Skeletal muscle tissue (tissue), 4 donors: ENCODE results near the gene AMFR. TPM values are rescaled to one million over a fixed set of nuclear protein-coding genes. Genes with fewer than 3 reads are reported as not detected.

Experiments used
- H3K27ac ChIP-seq: one replicate; pipeline ENCODE4 v1.7.0; 2013; ENCODE audit warnings: mild to moderate bottlenecking, low read depth, low read length, inconsistent platforms
- H3K27me3 ChIP-seq, 3 donors: one replicate each; pipeline ENCODE4 v1.7.0; 2013; ENCODE audit warnings: low read length in 3 of 3; ENCODE audit not compliant: control insufficient read depth in 3 of 3, insufficient read depth in 3 of 3
- H3K36me3 ChIP-seq, 3 donors: one replicate each; pipeline ENCODE4 v1.7.0; 2013; ENCODE audit warnings: low read length in 3 of 3; ENCODE audit not compliant: control insufficient read depth in 3 of 3, insufficient read depth in 3 of 3
- H3K4me1 ChIP-seq, 3 donors: one replicate each; pipeline ENCODE4 v1.7.0; 2013; ENCODE audit warnings: low read length in 3 of 3, mild to moderate bottlenecking in 3 of 3; ENCODE audit not compliant: control insufficient read depth in 3 of 3, insufficient read depth in 3 of 3
- H3K4me3 ChIP-seq, 3 donors: one replicate each; pipeline ENCODE4 v1.7.0; 2013; ENCODE audit warnings: low read length in 3 of 3
- H3K9ac ChIP-seq, 3 donors: one replicate each; pipeline ENCODE4 v1.7.0; 2013; ENCODE audit warnings: low read length in 3 of 3, mild to moderate bottlenecking in 3 of 3, moderate library complexity in 2 of 3, low read depth in 1 of 3
- H3K9me3 ChIP-seq, 3 donors: one replicate each; pipeline ENCODE4 v1.7.0; 2013; ENCODE audit warnings: low read length in 3 of 3; ENCODE audit not compliant: control insufficient read depth in 3 of 3
- total RNA-seq: library from RNA; depleted of rRNA; stranded (reverse); fragments of >200 nt; gene quantifications from one replicate; pipeline ENCODE4 v1.2.3, GENCODE V29; 2014
- donor health status: Osteomylitis.

Gene AMFR
- total RNA-seq, 1 donor from 2014 or later = 130 TPM

- no peaks in the 10 kb centered on the region for H3K27me3 ChIP-seq
- H3K27ac ChIP-seq = peak overlapping the region; percentile 85
- peak overlapping the region; percentile 75 to 97 (median 96) for H3K9ac ChIP-seq
- no peaks in the 10 kb centered on the region for H3K9me3 ChIP-seq
- H3K36me3 ChIP-seq = peaks cover 21 to 30% (median 29%) of the 10 kb centered on the region in 3 donors
- H3K4me3 ChIP-seq = peak overlapping the region; percentile 91 to 93 (median 92)
- peaks cover 22 to 28% (median 24%) of the 10 kb centered on the region in 3 donors for H3K4me1 ChIP-seq
Observed at GRCh38 chr16:56451753-56452689, 26.7 kb upstream of the AMFR start.

DNA sequence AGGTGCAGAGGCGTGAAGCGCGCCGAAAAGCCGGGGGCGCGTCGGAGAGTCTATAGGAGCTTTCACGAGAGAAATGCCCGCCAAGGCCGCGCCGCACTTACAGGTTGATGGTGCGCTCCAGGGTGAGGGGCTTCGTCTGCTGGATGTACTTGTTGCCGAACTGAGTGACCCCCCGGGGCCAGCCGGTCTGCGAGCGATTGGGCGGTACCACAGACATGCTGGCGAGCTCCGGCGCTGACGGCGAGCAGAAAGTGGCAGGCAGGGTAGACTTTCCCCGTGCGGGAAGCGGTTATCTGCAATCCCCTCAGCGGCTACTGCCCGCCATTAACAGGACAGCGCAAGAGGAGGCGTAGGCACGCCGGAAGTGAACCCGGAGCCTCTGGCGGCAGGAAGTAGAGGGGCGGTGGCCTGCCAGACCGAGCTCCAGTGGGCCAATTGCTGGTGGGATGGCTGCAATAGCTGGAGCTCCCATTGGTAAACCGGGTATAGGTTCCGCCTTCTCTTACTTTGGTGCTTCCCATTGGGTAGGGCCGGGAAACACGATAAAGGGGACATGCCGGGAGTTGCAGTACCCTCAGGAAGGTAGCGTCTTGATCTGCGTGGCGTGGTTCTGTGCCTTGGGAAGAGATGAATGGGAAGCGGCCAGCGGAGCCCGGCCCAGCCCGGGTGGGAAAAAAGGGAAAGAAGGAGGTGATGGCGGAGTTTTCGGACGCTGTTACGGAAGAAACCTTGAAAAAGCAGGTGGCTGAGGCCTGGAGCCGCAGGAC lies 25.8 kb upstream of the AMFR start, which contains the start of the genes NUDT21 and OGFOD1:
NUDT21 (minus strand) TSS at position 347 of the 767 bp plus-strand sequence; CDS start at position 217, 130 bp downstream.
OGFOD1 (plus strand) TSS at position 569 of the 767 bp plus-strand sequence; CDS start at position 628, 59 bp downstream.
- Histone ChIP-seq H3K27ac (peak within 1 kb of the TSS; percentile 85), H3K4me1 (peaks cover 22 to 28% (median 24%) of the 10 kb centered on the region in 3 donors), H3K9me3 (no peaks in the 10 kb centered on the region), H3K9ac (peak within 1 kb of the TSS; percentile 90 to 97 (median 96)), H3K27me3 (no peaks in the 10 kb centered on the region), H3K4me3 (peak within 1 kb of the TSS; percentile 91 to 93 (median 92)), H3K36me3 (peaks cover 15 to 29% (median 28%) of the 10 kb centered on the region in 3 donors)

DNA sequence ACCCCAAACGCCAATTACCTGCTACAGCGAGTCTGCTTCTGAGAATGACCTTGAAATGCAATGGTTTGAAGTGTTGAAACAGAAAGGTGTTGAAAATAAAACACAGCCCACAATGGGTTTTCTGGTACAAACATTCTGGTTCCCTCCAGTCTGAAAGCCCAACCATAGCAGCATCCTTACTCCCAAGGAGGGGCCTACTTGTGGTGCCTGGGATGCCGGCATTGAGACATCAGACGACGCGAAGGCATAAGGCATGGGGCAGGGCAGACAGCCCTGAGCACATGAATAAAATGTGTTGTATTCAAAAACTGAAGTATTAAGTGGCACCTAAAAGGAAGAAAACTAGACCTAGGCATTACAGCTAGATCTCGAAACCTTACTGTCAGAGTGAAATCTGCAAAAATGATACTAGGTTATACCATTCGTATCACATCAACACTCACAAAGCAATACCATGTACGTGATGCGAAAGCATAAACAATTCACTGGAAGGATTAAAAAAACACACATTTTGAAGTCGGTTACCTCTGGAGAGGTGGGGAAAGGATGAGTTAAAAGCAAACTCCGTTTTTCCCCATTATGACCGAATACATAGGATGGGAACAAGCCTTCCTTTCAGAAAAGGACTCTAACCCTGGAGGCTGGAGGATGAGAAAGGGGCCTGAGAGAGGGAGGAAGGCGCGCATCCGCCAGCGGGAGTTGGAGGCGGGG lies 25.1 kb upstream of the AMFR start:
- peak overlapping the region; percentile 91 to 93 (median 92) for H3K4me3 ChIP-seq
- H3K4me1 ChIP-seq = peaks cover 22 to 28% (median 24%) of the 10 kb centered on the region in 3 donors
- H3K9ac ChIP-seq = peak overlapping the region; percentile 90 to 97 (median 94)
- no peaks in the 10 kb centered on the region for H3K9me3 ChIP-seq
- H3K27me3 ChIP-seq = no peaks in the 10 kb centered on the region
- peaks cover 8 to 28% (median 27%) of the 10 kb centered on the region in 3 donors for H3K36me3 ChIP-seq
- H3K27ac ChIP-seq = peak overlapping the region; percentile 85

DNA sequence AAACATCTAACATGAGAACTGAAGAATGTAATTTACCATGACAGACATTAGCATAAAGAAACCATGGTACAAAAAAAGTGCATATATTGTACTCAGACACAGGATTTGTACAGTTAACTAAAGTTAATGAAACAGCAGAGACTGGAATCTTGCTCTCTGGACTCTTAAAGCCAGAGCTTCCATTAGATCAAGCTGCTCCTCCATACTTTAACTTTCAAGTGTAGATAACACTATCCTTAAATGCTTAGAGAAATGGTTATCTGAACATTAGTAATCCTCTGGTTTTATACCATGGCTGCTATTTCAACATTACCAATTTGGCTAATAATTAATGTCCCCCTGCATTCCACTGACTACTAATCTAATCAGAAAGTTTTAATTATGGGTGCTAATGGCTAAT lies 22.7 kb upstream of the AMFR start:
- no peaks in the 10 kb centered on the region for H3K27me3 ChIP-seq
- no peaks in the 10 kb centered on the region for H3K9me3 ChIP-seq
- peaks cover 3 to 26% (median 18%) of the 10 kb centered on the region in 3 donors for H3K36me3 ChIP-seq
- no peak overlapping the region for H3K27ac ChIP-seq
- H3K9ac ChIP-seq = no peak overlapping the region
- peaks cover 24 to 28% (median 25%) of the 10 kb centered on the region in 3 donors for H3K4me1 ChIP-seq
- H3K4me3 ChIP-seq = no peak overlapping the region

DNA sequence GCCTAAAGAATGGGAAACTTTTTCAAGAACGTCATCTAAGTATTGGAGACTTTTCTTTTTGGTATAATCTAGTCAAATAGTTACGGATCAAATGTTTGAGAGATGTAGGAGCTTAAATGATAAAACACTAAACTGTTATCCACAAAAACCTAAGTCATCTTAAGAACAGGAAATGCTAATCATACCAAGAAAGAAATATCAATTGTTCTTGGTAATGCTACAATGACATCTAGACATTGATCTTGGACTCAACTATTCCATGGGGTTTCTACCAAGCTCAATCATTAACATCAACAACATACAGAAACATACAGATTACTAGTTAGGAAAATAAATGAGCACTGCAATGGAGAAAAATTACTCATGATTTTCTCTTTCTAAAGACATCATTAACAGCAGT lies 21.9 kb upstream of the AMFR start:
- no peak overlapping the region for H3K9ac ChIP-seq
- peaks cover 3 to 26% (median 18%) of the 10 kb centered on the region in 3 donors for H3K36me3 ChIP-seq
- no peak overlapping the region for H3K4me3 ChIP-seq

DNA sequence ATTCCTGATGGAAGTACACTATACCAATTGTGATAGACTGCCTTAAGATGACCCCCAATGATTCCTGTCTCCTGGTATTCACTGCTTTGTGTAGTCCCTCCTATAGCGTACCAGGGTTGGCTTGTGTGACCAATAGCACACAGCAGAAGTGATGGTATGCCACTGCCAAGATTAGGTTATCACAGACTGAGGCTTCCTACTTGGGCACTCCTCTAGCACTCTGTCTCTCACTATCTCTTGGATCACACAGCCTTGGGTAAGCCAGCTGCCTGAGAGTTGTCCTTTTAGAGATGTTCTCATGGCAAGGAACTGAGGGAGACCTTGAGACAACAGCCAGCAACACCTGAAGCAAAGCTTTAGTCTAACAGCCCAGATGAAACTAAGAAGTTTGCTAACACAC lies 12.7 kb upstream of the AMFR start:
- Histone ChIP-seq H3K27ac (no peak overlapping the region), H3K27me3 (no peaks in the 10 kb centered on the region), H3K36me3 (peaks cover 8 to 43% (median 21%) of the 10 kb centered on the region in 3 donors), H3K4me3 (no peak overlapping the region), H3K9me3 (no peaks in the 10 kb centered on the region), H3K9ac (no peak overlapping the region), H3K4me1 (no peaks in the 10 kb centered on the region)

More for the DNA sequence above, 21.9 kb upstream of the AMFR start:
- Histone ChIP-seq H3K27me3 (no peaks in the 10 kb centered on the region), H3K9me3 (no peaks in the 10 kb centered on the region), H3K4me1 (peaks cover 16 to 22% (median 18%) of the 10 kb centered on the region in 3 donors), H3K27ac (no peak overlapping the region)

GRCh38 chr16:56436258-56436657 lies 10.9 kb upstream of the AMFR start:
- Histone ChIP-seq H3K9ac (no peak overlapping the region), H3K9me3 (no peaks in the 10 kb centered on the region), H3K36me3 (peaks cover 8 to 42% (median 33%) of the 10 kb centered on the region in 3 donors), H3K27ac (no peak overlapping the region), H3K4me3 (no peak overlapping the region), H3K4me1 (no peaks in the 10 kb centered on the region), H3K27me3 (no peaks in the 10 kb centered on the region)

GRCh38 chr16:56428091-56428490 lies 2.7 kb upstream of the AMFR start:
- H3K4me1 ChIP-seq = peaks cover 5 to 14% (median 11%) of the 10 kb centered on the region in 3 donors
- H3K36me3 ChIP-seq = peaks cover 0 to 16% (median 12%) of the 10 kb centered on the region in 3 donors
- no peaks in the 10 kb centered on the region for H3K9me3 ChIP-seq
- no peak overlapping the region for H3K27ac ChIP-seq
- no peak overlapping the region for H3K4me3 ChIP-seq
- H3K9ac ChIP-seq = no peak overlapping the region
- no peaks in the 10 kb centered on the region for H3K27me3 ChIP-seq

GRCh38 chr16:56426585-56426984 lies 1.2 kb upstream of the AMFR start:
- H3K27ac ChIP-seq = peak overlapping the region; percentile 84

More at GRCh38 chr16:56426585-56426984, 1.2 kb upstream of the AMFR start:
- Histone ChIP-seq H3K27me3 (no peaks in the 10 kb centered on the region), H3K4me3 (no peak overlapping the region), H3K4me1 (peaks cover 17 to 26% (median 25%) of the 10 kb centered on the region in 3 donors), H3K36me3 (peaks cover 0 to 14% (median 0%) of the 10 kb centered on the region in 3 donors), H3K9ac (no peak overlapping the region), H3K9me3 (no peaks in the 10 kb centered on the region)
